Astrocyte (in vitro differentiated cells and primary cell): Measurements from ENCODE around the gene POU5F1. TPM values are rescaled to one million over a fixed set of nuclear protein-coding genes. Genes with fewer than 3 reads are reported as not detected.
A peak's percentile ranks its signal among the peaks of the same experiment; 100 is the strongest.

ENCODE experiments used
- DNase-seq: peaks from one replicate; pipeline ENCODE4 v3.0.0-alpha.2; 2010; ENCODE audit warnings: low read depth
- FAIRE-seq: peaks from 2 replicates; lab custom pipeline; 2011; peaks lifted over from hg19 to GRCh38; lab: Jason Lieb, UNC
- H2AFZ ChIP-seq: 2 replicates; pipeline ENCODE4 v1.6.0; 2012; ENCODE audit warnings: low read depth, low read length, inconsistent platforms
- H3K27ac ChIP-seq: 2 replicates; pipeline ENCODE4 v1.5.1; 2011; ENCODE audit warnings: low read depth, low read length, inconsistent platforms
- H3K27me3 ChIP-seq: 2 replicates; pipeline ENCODE4 v1.6.0; 2011; ENCODE audit warnings: low read length, inconsistent platforms; ENCODE audit not compliant: insufficient read depth
- H3K36me3 ChIP-seq: 2 replicates; pipeline ENCODE4 v1.5.1; 2011; ENCODE audit warnings: low read length, inconsistent platforms; ENCODE audit not compliant: insufficient read depth
- H3K4me1 ChIP-seq: 2 replicates; pipeline ENCODE4 v1.5.1; 2011; ENCODE audit warnings: low read length, inconsistent platforms; ENCODE audit not compliant: insufficient read depth
- H3K4me2 ChIP-seq: 2 replicates; pipeline ENCODE4 v1.6.0; 2012; ENCODE audit warnings: low read length, inconsistent platforms
- H3K4me3 ChIP-seq: 2 replicates; pipeline ENCODE4 v1.5.1; 2011; ENCODE audit warnings: low read depth, mild to moderate bottlenecking, low read length, inconsistent platforms; ENCODE audit not compliant: insufficient read depth
- H3K79me2 ChIP-seq: 2 replicates; pipeline ENCODE4 v1.6.0; 2012; ENCODE audit warnings: mild to moderate bottlenecking, low read length, inconsistent platforms; ENCODE audit not compliant: insufficient read depth
- H3K9ac ChIP-seq: 2 replicates; pipeline ENCODE4 v1.6.0; 2012; ENCODE audit warnings: mild to moderate bottlenecking, low read length, inconsistent platforms
- H3K9me3 ChIP-seq: 2 replicates; pipeline ENCODE4 v1.5.1; 2012; ENCODE audit warnings: low read depth, mild to moderate bottlenecking, low read length, inconsistent platforms; ENCODE audit not compliant: insufficient read depth
- H4K20me1 ChIP-seq: 2 replicates; pipeline ENCODE4 v1.6.0; 2012; ENCODE audit warnings: low read length, inconsistent platforms; ENCODE audit not compliant: insufficient read depth
- H3K27ac Mint-ChIP-seq: one replicate; pipeline ENCODE4 v1.8.0; 2021; ENCODE audit warnings: mild to moderate bottlenecking, mixed read lengths; ENCODE audit not compliant: unreplicated experiment
- H3K27me3 Mint-ChIP-seq: one replicate; pipeline ENCODE4 v1.8.0; 2021; ENCODE audit warnings: low read depth, mixed read lengths; ENCODE audit not compliant: unreplicated experiment
- H3K36me3 Mint-ChIP-seq: one replicate; pipeline ENCODE4 v1.8.0; 2021; ENCODE audit warnings: low read depth, mixed read lengths; ENCODE audit not compliant: unreplicated experiment
- H3K4me1 Mint-ChIP-seq: one replicate; pipeline ENCODE4 v1.8.0; 2021; ENCODE audit warnings: low read depth, mixed read lengths; ENCODE audit not compliant: unreplicated experiment
- H3K4me3 Mint-ChIP-seq: one replicate; pipeline ENCODE4 v1.8.0; 2021; ENCODE audit warnings: mild to moderate bottlenecking, moderate library complexity, mixed read lengths; ENCODE audit not compliant: unreplicated experiment
- H3K9me3 Mint-ChIP-seq: one replicate; pipeline ENCODE4 v1.8.0; 2021; ENCODE audit warnings: mild to moderate bottlenecking, mixed read lengths; ENCODE audit not compliant: unreplicated experiment
- EZH2 ChIP-seq: IDR thresholded peaks from 2 replicates; pipeline ENCODE4 v1.6.1; 2012; ENCODE audit warnings: mild to moderate bottlenecking, low read length, inconsistent platforms; ENCODE audit not compliant: insufficient read depth
- total RNA-seq: library from RNA; stranded (reverse); gene quantifications from 2 replicates; pipeline ENCODE4 v1.2.1, GENCODE V29; 2021
- TF ChIP-seq, protein P1 (sequence below): IDR thresholded peaks from 2 replicates; pipeline ENCODE4 v1.5.1; 2011; ENCODE audit warnings: low read depth, mild to moderate bottlenecking, inconsistent platforms, low read length, moderate library complexity; ENCODE audit not compliant: insufficient read depth

POU5F1 gene
- total RNA-seq, 1 donor from 2014 or later, result 5.4 TPM

- peaks cover 25% of the 10 kb centered on the region for H3K4me1 Mint-ChIP-seq
- Histone ChIP-seq H3K9ac (no peak overlapping the region), H3K27ac (no peak overlapping the region), H3K4me2 (no peak overlapping the region), H4K20me1 (no peaks in the 10 kb centered on the region), H3K9me3 (no peaks in the 10 kb centered on the region), H3K4me1 (no peaks in the 10 kb centered on the region), H3K79me2 (no peaks in the 10 kb centered on the region), H2AFZ (no peak overlapping the region), H3K36me3 (no peaks in the 10 kb centered on the region), H3K27me3 (peaks cover 3% of the 10 kb centered on the region), H3K4me3 (no peak overlapping the region)
- TF ChIP-seq, protein P1, sequence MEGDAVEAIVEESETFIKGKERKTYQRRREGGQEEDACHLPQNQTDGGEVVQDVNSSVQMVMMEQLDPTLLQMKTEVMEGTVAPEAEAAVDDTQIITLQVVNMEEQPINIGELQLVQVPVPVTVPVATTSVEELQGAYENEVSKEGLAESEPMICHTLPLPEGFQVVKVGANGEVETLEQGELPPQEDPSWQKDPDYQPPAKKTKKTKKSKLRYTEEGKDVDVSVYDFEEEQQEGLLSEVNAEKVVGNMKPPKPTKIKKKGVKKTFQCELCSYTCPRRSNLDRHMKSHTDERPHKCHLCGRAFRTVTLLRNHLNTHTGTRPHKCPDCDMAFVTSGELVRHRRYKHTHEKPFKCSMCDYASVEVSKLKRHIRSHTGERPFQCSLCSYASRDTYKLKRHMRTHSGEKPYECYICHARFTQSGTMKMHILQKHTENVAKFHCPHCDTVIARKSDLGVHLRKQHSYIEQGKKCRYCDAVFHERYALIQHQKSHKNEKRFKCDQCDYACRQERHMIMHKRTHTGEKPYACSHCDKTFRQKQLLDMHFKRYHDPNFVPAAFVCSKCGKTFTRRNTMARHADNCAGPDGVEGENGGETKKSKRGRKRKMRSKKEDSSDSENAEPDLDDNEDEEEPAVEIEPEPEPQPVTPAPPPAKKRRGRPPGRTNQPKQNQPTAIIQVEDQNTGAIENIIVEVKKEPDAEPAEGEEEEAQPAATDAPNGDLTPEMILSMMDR, result no peak
- no peak overlapping the region for H3K27ac Mint-ChIP-seq
- H3K4me3 Mint-ChIP-seq, result peak overlapping the region; percentile 23
- H3K9me3 Mint-ChIP-seq, result no peaks in the 10 kb centered on the region
- H3K27me3 Mint-ChIP-seq, result no peaks in the 10 kb centered on the region
- no peaks in the 10 kb centered on the region for H3K36me3 Mint-ChIP-seq
- FAIRE-seq (no peak), DNase-seq (no peak)
Measured at GRCh38 chr6:31205638-31206037, 35.2 kb upstream of the POU5F1 start.

DNA sequence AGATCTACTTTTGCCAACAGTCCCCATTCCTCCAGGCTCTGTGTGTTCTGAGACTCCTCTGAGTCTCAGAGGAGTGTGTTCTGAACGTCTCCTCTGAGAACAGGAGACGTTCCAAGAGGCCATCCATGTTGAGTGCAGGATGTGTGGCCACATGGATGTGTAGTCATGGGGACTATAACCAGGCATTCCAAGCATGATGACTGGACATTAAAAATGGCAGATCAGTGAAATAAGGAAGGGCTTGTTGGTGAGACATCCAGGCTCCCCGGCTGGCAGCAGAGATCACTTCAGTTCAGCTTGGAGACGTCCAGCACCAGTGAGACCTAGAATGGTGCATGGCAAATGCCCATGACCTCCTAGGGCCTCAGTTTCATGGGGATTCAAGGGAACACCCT is 34.3 kb upstream of the POU5F1 start:
- FAIRE-seq (no peak), DNase-seq (no peak)
- no peak overlapping the region for H3K27ac ChIP-seq
- H3K4me3 ChIP-seq, result no peak overlapping the region
- H2AFZ ChIP-seq, result no peak overlapping the region
- TF ChIP-seq, protein P1, result no peak
- TF ChIP-seq EZH2, result no peak
- peak overlapping the region; percentile 25 for H3K4me3 Mint-ChIP-seq
- H3K27ac Mint-ChIP-seq, result peak overlapping the region; percentile 96
- no peaks in the 10 kb centered on the region for H3K36me3 ChIP-seq
- no peaks in the 10 kb centered on the region for H4K20me1 ChIP-seq
- H3K27me3 Mint-ChIP-seq, result no peaks in the 10 kb centered on the region
- no peaks in the 10 kb centered on the region for H3K4me1 ChIP-seq
- no peaks in the 10 kb centered on the region for H3K36me3 Mint-ChIP-seq
- H3K9ac ChIP-seq, result no peak overlapping the region
- no peaks in the 10 kb centered on the region for H3K27me3 ChIP-seq
- no peaks in the 10 kb centered on the region for H3K9me3 Mint-ChIP-seq
- H3K4me1 Mint-ChIP-seq, result peaks cover 25% of the 10 kb centered on the region
- H3K9me3 ChIP-seq, result no peaks in the 10 kb centered on the region
- no peaks in the 10 kb centered on the region for H3K79me2 ChIP-seq
- peak overlapping the region; percentile 92 for H3K4me2 ChIP-seq

DNA sequence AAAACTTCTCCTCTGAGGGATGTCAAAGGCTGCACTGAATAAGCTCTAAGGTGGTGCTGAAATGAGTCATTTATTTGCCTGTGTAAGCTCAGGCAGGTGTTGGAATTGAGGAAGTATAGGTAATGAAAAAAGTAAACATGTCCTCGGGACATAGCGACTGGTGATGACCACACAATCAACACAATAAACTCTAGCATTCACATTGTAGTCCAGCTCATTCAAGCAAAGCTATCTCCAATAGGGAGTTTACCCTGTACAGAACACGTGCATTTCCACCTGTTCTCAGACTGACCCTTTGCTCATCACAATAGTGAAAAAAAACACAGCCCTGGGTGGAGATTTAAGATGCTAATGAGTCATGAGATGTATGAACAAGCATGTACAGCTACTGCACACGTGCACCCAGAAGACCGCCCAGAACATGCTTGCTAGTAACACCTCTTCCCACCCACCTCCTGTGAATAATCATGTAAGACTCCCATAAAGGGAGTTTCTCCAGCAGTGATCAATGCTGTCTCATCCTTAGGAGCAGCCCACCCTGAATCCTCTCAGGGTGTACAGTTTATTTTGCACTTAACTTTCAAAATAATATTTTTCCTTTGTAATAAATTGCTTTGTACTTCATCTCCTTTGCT is 33.0 kb upstream of the POU5F1 start:
- Mint-ChIP-seq H3K36me3 (peaks cover 2% of the 10 kb centered on the region), H3K4me3 (peak overlapping the region; percentile 82), H3K9me3 (no peaks in the 10 kb centered on the region), H3K4me1 (peaks cover 25% of the 10 kb centered on the region), H3K27ac (peak overlapping the region; percentile 96), H3K27me3 (no peaks in the 10 kb centered on the region)
- no peaks in the 10 kb centered on the region for H3K36me3 ChIP-seq
- H3K27me3 ChIP-seq, result no peaks in the 10 kb centered on the region
- no peaks in the 10 kb centered on the region for H3K79me2 ChIP-seq
- H4K20me1 ChIP-seq, result no peaks in the 10 kb centered on the region
- no peaks in the 10 kb centered on the region for H3K9me3 ChIP-seq
- no peaks in the 10 kb centered on the region for H3K4me1 ChIP-seq
- no peak overlapping the region for H2AFZ ChIP-seq
- TF ChIP-seq EZH2, result no peak
- TF ChIP-seq, protein P1, result no peak
- H3K4me2 ChIP-seq, result peak overlapping the region; percentile 92
- DNase-seq (peak; percentile 71), FAIRE-seq (no peak)
- peak overlapping the region; percentile 59 for H3K27ac ChIP-seq
- H3K4me3 ChIP-seq, result peak overlapping the region; percentile 64
- H3K9ac ChIP-seq, result peak overlapping the region; percentile 65
